Fibroblast of mammary gland (primary cell): Measurements from ENCODE around the gene GABPB1.

Source experiments
- DNase-seq: peaks from one replicate; pipeline ENCODE4 v3.0.0-alpha.2; 2010; ENCODE audit warnings: low read depth
- H3K4me3 ChIP-seq: 2 replicates; pipeline ENCODE4 v1.5.1; 2011; ENCODE audit warnings: low read depth, mild to moderate bottlenecking, low read length, moderate library complexity; ENCODE audit not compliant: control insufficient read depth
- TF ChIP-seq, protein P1 (sequence below): conservative IDR thresholded peaks from 2 replicates; pipeline ENCODE4 v1.5.1; 2011; ENCODE audit warnings: low read depth, low read length, inconsistent platforms; ENCODE audit not compliant: control insufficient read depth, insufficient read depth

GABPB1 gene

DNA sequence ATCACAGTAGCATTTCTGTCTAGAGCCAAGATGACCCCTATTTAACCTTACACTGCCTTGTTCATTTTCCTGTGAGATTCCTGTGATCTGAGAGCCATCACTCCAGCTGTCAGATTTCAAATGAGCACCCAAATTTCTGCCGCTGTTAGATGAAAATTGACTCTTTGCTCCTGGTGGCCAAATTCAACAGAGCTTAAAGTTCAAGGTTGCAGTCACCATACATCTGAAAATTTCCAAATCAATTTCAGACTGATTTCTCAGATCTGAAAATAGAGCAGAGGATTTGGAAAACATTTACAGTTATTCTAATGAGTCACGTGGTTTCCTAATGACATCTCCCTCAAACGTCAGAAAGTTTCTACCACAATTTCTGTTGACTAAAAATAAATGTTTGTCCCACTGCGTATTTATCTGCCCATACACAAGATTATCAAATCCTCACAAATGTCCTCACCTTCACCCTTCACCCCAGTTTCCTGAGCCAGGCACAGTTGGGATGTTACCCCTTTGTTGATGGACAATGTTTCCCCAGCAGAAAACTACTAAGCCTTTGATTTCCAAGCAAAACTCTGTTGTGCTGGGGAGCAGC lies 105.9 kb downstream of the GABPB1 start:
- H3K4me3 ChIP-seq = no peak overlapping the region
- TF ChIP-seq, protein P1, sequence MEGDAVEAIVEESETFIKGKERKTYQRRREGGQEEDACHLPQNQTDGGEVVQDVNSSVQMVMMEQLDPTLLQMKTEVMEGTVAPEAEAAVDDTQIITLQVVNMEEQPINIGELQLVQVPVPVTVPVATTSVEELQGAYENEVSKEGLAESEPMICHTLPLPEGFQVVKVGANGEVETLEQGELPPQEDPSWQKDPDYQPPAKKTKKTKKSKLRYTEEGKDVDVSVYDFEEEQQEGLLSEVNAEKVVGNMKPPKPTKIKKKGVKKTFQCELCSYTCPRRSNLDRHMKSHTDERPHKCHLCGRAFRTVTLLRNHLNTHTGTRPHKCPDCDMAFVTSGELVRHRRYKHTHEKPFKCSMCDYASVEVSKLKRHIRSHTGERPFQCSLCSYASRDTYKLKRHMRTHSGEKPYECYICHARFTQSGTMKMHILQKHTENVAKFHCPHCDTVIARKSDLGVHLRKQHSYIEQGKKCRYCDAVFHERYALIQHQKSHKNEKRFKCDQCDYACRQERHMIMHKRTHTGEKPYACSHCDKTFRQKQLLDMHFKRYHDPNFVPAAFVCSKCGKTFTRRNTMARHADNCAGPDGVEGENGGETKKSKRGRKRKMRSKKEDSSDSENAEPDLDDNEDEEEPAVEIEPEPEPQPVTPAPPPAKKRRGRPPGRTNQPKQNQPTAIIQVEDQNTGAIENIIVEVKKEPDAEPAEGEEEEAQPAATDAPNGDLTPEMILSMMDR = no peak
- DNase-seq = peak; percentile 64

DNA sequence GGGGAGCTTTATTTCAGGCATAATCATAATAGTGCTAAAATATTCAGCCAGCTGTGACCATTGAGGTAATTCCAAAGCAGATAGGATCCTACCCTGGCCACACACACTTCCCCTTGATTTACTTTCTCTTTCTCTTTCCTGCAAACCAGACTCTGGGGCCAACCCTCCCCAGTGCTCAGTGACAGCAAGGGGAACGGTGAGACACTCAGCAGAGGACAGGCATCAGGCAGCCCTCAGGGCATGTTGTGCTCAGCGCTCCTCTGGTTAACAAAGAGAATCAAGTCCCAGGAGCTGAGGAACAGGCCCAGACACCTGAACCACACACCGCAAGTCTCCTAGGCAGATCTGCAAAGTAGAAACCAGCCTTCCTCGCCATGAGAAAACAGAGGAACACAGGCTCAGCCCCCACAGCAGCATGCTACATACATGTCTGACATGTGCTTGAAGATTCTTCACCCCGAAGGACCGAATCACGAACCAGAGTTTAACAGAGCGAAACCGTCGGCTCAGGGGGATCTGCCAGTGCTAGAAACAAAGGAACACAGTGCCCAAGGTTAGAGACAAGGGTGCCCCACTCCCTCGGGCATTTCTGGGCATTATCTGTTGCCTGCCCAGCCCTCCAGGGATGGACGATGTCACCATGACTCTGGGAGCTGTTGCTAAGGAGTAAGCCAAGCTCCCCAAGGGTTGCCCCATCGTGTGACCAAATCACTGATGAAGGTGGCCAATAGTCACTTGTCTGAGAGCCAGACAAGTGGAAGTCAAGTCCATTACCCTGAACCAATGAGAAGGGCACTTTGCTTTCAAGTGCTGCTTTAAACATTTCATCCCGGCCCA lies 107.0 kb downstream of the GABPB1 start:
- no peak for DNase-seq
- TF ChIP-seq, protein P1 = no peak
- no peak overlapping the region for H3K4me3 ChIP-seq

DNA sequence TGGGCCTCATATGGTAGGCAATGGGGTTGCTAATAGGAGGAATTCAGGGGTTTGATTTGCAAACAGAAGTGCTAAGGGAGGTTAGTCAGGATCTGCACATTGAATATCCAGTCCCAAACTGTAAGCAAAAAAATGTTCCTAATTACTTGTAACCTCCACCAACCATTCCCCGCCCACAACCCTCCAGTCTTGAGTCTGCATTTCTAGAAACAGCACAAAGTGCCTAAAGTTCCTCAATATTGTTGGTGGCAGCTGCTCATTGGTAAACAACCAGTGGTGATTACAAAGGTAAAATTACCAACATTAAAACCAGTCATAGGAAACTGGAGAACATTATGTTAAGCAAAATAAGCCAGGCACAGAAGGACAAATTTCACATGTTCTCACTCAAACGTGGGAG lies 108.4 kb downstream of the GABPB1 start:
- no peak for DNase-seq
- TF ChIP-seq, protein P1 = no peak

DNA sequence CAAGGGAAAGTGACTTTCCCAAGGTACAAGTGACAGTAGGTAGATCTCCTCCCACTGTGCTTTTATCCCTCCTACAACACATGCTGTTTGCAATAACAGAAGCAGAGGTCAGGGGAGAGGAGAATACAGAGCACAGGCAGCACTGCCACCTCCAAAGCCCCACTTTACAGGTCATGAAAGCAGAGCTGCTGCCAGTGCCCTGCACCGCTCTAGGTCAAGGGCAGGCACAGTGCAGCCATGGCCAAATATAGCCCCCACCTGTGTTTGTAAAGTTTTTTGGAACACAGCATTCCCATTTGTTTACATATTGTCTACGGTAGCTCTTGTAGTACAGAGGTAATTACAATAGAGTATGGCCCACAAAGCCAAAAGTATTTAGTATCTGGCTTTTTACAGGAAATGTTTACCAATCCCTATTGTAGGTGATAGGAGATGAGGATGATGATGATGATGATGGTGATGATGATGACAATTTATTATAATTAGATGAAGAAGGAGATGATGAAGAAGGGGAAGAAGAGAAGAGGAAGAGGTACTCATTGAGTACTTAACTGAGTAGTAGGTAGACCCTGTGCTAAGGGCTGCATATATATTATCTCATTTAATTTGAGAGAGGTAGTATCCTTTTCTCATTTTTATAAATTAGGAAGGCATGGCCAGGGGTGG lies 109.9 kb downstream of the GABPB1 start:
- H3K4me3 ChIP-seq = no peak overlapping the region
- no peak for DNase-seq
- TF ChIP-seq, protein P1 = no peak

More for the DNA sequence above, 108.4 kb downstream of the GABPB1 start:
- H3K4me3 ChIP-seq = no peak overlapping the region

DNA sequence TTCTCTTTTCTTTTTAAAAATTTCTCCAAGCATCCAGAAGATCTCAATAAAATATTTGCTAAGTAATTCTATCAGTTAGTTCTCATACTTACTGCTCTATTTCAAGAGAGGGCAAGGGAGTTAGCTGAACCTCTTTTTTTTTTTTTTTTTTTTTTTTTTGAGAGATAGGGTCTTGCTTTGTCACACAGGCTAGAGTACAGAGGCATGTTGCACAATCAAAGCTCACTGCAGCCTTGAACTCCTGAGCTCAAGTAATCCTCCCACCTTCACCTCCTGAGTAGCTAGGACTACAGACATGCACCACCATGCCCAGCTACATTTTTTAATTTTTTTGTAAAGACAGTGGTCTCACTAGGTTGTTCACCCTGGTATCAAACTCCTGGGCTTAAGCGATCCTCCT lies 110.8 kb downstream of the GABPB1 start:
- no peak for DNase-seq
- TF ChIP-seq, protein P1 = no peak
- H3K4me3 ChIP-seq = no peak overlapping the region

DNA sequence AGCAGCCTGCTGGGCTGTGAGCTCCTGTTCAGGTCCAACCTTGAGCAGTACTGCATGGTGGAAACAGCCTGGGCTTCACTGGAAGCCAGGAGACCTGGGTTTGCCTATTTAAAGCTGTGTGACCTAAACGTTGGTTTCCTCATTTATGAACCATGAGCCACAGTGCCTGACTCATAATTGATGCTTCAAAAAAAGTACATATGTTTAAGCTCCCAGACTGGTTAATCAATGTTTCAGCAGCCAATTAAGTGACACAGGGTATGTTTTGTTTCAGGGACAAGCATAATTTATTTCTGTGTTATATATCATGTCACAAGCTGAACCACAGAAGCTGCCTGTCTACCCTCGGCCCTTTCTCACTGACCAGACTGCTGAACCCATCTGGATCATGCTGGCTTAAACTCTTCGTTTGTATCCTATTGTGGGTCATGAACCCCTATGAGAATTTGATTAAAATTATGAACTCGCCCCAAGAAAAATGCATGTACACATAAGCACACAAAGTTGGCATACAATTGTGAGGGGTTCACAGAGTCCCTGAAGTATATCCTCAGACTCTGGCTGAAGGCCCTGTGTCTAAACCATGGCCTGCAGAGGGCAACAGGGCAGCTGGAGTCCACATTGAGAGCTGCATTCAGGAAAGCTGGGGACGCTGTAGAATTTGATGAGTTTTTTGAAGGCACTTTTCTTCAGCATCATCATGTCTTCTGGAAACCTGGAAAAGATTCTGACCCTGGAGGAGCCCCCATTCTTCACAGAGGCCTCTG lies 113.1 kb downstream of the GABPB1 start:
- DNase-seq = peak; percentile 77
- TF ChIP-seq, protein P1 = no peak
- no peak overlapping the region for H3K4me3 ChIP-seq
